HG03521 (cell line): ENCODE measurements around the gene TMEM60.
"Not testable (repeated sequence)": the region's sequence is repeated elsewhere in the genome, so short reads cannot be mapped to it uniquely, and the experiment has no call there.

Source experiments
- ATAC-seq: cut with Tn5 transposase; IDR thresholded peaks from one replicate; pipeline ENCODE4 v1.9.1; 2021; ENCODE audit warnings: mild to moderate bottlenecking, moderate library complexity; ENCODE audit not compliant: unreplicated experiment

TMEM60 gene

GRCh38 chr7:77798394-77799077, at the start of gene TMEM60, which contains the start of gene PHTF2:
TSS of gene TMEM60 (minus strand) at chr7:77798434. CDS start at chr7:77794373, 4,061 bp downstream.
TSS of gene PHTF2 (plus strand) at chr7:77798773.
- ATAC-seq = peak; percentile 87

GRCh38 chr7:77846317-77847092, 48.3 kb upstream of the TMEM60 start:
- ATAC-seq = no peak

- ATAC-seq = no peak
These were observed 45.0 kb upstream of the TMEM60 start for GRCh38 chr7:77843194-77843593.

GRCh38 chr7:77839919-77840318, 41.7 kb upstream of the TMEM60 start:
- no peak for ATAC-seq

GRCh38 chr7:77838929-77839491, 40.8 kb upstream of the TMEM60 start:
- no peak for ATAC-seq

GRCh38 chr7:77837966-77838365, 39.7 kb upstream of the TMEM60 start:
- ATAC-seq = no peak

- no peak for ATAC-seq
These were observed 39.0 kb upstream of the TMEM60 start for GRCh38 chr7:77837275-77837674.

- not testable (repeated sequence) for ATAC-seq
These were observed 38.2 kb upstream of the TMEM60 start for GRCh38 chr7:77836425-77836824.

- no peak for ATAC-seq
These were observed 34.9 kb upstream of the TMEM60 start for GRCh38 chr7:77833136-77833535.

- no peak for ATAC-seq
These were observed 33.7 kb upstream of the TMEM60 start for GRCh38 chr7:77831953-77832352.

- no peak for ATAC-seq
These were observed 33.2 kb upstream of the TMEM60 start for GRCh38 chr7:77831481-77831880.

GRCh38 chr7:77830649-77831355, 32.6 kb upstream of the TMEM60 start:
- ATAC-seq = no peak

- ATAC-seq = no peak
These were observed 29.8 kb upstream of the TMEM60 start for GRCh38 chr7:77827999-77828398.

GRCh38 chr7:77826300-77826699, 28.1 kb upstream of the TMEM60 start:
- no peak for ATAC-seq

GRCh38 chr7:77825131-77825530, 26.9 kb upstream of the TMEM60 start:
- no peak for ATAC-seq

- ATAC-seq = no peak
These were observed 26.4 kb upstream of the TMEM60 start for GRCh38 chr7:77824636-77825035.

- no peak for ATAC-seq
These were observed 25.6 kb upstream of the TMEM60 start for GRCh38 chr7:77823787-77824186.

GRCh38 chr7:77822269-77822668, 24.0 kb upstream of the TMEM60 start:
- ATAC-seq = no peak

GRCh38 chr7:77820967-77821366, 22.7 kb upstream of the TMEM60 start:
- ATAC-seq = no peak

GRCh38 chr7:77819021-77819420, 20.8 kb upstream of the TMEM60 start:
- no peak for ATAC-seq

- no peak for ATAC-seq
These were observed 14.9 kb upstream of the TMEM60 start for GRCh38 chr7:77813180-77813579.
